Activated CD4-positive, alpha-beta T cell treated with anti-CD3 and anti-CD28 coated beads, Interleukin-2, Interleukin-6, amounts not matched to agents 100 ng/mL and 50 ng/mL, durations not matched to agents 16 hours and 8 hours (primary cell): ENCODE results near the gene VEGFA.

Source experiments
- DNase-seq: peaks from one replicate; pipeline ENCODE4 v3.0.0-alpha.2; 2020

VEGFA gene

DNA sequence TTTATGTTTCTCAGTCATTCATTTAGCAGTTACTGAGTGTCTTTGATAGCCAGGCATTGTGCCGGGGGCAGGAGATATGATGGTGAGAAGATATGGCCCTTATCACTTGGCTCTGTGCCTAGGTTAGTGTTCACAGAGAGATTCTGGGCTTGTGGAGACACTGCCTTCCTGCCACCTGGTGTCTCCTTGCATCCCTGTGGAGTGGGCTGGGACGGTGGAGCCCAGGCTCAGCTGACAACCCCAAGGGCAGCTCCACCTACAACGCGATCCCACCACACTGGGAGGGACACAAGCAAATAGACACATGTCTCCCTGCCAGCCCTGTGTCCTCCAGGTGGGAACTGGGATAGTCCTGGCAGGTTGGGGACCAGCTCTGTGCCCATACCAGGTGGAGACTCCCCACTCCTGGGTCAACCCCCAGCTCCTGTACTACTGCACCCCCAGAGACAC, 30.3 kb upstream of the VEGFA start:
- no peak for DNase-seq

DNA sequence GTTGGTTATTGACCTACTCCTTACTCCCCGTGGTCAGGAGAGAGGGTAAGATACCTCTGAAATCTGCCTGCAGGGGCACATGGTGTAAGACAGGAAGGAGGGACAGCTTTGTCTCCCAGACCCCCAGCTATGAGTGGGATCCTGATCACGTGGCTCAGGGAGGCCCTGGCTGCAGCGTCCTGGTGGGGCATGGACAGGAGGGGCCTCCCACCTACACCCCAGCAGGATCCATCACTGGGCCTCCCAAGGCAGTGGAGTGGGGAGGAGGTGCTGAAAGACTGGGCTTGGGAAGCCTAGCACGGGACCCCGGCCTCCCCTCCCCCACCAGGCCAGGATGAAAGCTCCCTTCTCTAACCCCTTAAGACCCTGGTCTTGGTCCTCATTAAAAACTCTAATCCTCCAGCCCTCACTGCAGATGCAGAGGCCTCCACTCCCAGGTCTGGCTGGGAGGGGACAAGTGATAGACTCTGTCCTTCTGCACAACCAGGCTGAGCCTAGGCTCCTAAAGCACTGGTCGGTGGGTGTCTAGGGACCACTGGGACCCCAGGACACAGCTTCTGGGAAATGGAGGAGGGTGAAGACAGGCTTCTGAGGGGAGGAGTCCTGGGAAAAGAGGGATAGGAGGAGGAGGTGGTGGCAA, 29.6 kb upstream of the VEGFA start:
- DNase-seq = no peak

DNA sequence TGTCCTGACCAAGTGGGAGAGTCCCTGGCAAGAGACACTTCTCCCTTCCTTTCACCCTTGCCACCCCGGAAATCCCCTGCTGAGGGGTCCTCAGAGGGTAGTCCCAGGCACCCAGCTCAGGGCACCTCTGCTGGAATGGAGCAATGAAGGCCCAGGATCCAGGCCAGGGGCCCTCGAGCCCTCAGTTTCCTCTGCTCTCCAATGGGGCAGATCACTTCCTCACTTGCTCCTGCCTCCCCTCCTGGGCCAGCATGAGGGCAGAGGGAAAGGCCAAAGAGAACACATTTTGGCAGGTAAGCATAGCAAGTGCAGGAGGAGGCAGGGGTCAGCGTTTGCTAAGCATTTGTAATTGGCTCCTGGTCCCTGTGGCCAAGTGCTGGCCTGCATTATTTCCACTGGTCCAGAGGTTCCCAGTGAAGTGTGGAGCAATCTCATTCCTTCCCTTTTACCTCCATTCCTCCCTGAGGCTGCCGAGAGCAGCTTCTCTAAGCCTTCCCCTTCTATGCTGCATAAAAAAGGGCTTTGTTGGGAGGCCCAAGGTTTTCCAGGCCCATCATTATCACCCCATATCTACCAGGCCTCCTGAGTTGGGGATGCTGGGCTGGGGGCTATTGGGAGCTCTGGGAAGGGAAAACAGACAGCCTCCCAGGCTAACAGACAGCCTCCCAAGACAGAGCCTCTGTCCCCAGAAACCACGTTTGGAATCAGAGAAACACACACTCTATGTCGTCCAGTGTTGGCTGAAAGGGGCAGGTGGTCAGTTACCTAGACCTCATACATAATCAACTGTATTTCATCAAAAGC, 28.8 kb upstream of the VEGFA start:
- no peak for DNase-seq

DNA sequence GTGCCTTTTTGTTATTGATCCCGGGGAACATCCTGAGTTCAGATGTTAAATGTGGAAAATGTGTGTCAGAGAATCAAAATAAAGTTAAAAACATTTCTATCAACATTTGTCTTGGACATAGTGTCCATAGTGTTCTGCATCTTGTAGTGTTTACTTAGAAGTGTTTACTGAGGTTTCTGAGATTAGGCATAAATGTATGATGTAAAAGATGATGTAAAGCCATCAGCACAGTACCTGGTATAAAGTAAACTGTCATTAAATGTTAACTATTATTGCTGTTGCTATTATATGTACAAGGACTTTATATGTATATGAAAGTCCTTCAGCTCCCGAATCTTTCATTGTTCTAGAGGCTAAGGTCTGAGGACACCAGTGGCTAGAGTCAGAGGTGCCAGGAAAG, 28.2 kb upstream of the VEGFA start:
- no peak for DNase-seq

DNA sequence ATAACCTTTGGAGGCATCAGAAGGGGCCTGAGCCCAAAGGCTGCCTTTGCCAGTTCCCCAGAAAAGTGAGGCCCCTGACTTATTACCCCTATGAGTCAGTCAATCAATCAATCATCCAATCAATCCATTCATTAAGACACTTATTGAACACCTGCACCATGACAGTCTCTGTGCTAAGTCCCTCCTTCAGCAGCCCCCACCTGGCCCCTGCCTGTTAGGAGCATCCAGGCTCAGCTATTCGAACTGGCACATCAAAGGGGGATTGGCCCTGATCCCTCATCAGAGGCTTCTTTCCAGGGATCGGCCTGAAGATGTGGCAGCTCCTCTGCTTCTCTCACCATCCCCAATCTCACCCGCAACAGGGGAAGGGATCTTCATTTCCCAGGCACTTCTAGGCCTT, 27.7 kb upstream of the VEGFA start:
- no peak for DNase-seq

DNA sequence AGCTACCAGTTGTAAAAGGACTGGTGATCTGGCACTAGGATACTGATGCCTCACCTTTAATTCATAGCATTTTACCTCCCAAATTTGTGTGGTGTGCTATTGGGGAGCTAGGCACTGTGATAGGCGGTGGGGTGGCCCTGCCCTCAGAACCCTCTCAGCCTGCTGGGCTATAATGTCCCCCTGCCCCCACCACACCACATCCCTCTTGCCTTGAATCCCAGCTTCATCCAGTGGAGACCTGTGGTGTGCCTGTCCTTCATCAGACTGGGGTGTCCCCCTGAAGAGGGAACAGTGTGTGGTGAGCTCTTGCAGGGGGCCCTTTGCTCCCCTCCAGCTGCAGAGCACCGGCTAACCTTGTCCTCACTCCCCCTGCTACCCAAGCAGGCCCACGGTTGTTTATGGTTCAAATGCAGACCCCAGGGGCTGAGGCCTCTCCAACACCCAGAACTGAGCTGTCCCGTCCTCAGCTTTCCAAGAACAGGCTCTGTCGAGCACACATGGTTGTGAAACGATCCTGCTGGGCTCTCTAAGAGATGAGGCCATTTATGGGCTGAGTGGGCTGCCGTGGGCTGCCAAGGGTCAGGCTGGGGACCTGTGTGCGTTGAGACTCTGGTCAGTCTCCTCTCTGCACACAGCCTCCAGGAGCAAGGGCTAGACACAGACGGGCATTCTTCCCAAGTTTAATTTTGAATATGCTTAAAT, 26.9 kb upstream of the VEGFA start:
- DNase-seq = no peak

DNA sequence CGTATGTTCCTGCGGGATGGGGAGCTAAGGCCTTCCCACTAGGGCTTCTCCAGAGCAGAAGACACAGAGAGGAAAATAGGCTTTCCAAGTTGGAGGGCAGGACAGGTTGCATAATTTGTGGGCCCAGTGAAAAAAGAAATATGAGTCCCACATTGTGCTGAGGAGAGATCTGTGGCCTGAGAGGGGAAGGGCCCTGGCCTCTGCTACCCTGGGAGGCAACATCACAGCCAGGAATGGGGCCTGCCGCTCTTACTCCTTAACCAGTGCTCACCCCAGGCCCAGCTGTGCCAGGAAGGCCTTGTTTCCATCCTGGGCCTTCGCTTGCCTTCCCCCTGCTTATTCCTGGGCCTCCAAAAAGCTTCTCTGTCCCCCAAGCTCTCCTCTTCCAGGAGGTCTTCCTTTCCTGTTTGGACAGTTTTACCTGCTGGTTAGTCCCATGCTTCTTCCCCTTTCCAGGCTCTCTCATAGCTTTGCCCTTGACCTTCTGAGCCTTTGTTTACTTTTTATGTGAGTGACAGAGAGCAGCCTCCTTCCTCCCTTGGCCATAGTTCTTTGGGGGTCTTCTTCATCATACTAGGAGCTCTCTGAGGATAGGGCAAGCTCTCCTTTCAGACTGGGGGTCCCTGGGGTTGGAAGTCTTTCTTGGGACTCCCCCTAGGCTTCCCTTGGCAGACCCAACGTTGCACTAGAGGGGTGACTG, 26.2 kb upstream of the VEGFA start:
- no peak for DNase-seq

DNA sequence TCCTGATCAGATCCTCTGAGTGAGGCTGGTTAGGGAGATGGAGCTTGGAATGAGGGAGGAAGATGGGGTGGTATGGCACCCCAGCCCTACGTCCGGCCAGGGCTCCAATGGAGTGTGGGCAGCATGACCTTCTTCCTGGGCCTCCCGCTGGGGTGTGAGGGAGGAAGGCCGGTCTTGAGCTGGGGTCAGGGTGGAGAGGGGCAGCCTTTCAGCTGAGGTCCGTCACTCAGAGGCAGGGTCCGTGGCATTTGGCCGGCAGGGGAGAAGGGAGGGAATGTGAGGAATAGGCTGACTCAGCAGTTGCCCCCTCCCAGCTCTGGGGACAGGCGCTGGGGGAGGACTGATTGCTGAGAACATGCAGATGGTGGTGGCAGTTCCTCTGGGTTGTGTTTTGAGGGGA, 25.5 kb upstream of the VEGFA start:
- DNase-seq = no peak

DNA sequence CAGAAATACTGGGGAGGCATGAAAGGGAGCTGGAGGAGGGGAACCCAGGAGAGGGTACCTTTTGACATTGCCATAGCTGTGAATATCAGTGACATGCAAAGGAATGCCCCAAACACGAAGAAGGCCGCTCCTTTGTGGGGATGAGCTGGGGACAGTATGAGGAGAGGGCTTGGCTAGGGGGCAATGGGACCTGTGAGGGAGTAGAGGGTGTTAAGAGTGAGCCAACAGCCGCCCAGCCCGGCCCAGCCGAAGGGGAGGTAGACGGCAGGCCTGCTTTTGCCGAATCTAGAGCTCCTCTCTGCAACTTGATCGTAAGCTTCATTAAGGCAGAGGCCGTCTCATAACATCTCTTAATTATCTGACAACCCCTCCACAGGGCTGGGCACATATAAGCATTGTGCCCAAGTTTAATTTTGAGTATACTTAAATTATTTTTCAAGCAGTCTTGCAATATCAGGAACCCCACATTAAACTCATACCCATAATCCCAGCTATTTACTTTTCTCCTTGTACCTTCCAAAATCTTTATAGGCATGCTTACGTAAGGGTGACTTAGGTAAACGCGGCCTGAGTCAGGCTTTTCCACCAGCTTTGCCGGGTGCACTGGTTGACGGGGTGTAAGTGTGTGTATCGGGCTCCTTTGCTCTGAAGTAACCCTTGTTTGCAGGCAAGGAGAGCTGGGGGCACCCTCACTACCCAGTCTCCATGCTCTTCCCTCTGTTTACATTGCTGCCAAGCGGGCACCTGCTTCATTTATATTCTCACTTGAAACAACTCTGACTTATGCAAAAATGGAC, 24.9 kb upstream of the VEGFA start:
- no peak for DNase-seq

DNA sequence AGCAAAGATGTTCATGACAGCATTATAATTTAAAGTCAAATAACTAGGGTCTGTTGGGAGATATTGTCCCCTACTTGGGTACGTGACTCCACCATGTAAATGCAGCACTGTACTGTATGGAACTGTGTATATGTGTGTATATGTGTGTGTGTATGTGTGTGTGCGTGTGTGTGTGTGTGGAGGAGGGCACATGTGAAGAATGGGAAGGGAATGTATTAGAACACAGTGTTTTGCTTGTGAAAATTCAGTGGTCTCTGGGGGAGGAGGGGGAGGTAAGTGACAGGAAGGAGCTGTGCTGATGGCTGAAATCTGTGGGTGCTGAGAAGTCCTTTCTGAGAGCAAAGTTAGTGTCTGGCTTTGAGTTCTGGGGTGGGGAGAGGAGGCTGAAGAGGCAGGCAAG, 23.9 kb upstream of the VEGFA start:
- DNase-seq = no peak

DNA sequence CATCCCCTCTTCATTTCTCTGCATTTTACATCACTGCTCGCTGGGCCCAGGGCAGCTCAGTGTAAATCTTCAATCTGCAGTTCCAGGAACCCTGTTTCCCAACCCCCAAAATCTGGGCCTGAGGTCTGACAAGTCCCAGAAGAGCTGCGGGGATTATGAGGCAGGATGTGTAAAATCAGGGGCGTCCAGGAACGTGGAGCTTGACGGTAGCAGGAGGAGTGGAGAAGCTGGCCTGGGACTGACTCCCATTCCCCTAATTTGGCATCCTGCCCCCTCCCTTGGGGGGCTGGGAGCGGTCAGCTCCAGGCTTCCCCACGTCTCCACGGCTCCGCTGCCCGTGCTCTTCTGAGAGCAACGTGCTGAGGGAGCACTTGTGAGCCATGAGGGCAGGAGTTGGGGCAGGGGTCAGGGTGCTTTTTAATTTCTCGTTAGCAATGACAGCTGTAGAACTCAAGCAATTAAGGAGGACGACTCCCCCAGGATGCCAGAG, 23.4 kb upstream of the VEGFA start:
- no peak for DNase-seq

DNA sequence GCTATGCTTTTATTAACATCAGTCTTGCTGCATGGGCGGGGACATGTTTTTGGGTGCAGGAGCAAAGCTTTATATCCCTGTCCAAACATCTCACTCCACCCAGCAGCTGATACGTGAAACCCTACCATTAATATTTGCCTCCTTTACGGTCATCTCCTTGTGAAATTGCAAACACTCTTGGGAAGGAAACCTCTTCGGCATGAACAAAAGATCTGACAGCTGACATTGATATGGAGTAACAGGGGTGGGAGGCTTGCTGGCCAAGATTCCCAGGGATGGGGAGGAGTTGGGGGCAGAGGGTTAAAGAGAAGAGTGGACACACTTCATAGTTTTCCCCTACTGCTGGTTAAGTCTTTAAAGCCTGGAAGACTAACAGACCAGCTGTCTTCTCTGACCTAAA, 22.2 kb upstream of the VEGFA start:
- DNase-seq = no peak

DNA sequence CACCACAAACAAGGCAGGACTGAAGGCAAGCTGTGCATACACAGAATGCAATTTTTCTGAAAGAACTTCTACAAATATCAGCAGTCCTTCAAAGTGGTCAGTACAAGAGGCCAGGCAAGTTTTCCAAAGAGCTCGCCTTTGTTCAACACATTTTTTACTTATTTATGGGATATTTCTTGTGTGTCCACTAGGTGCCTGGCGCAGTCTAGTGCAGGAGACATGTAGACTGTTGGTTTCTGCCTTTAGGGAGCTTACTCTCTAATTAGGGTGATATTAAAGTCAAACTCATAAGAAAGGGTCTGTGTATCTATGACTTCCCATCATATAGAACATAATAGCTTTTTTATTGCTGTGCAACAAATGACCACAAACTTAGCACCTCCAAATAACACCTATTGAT, 21.2 kb upstream of the VEGFA start:
- DNase-seq = no peak

DNA sequence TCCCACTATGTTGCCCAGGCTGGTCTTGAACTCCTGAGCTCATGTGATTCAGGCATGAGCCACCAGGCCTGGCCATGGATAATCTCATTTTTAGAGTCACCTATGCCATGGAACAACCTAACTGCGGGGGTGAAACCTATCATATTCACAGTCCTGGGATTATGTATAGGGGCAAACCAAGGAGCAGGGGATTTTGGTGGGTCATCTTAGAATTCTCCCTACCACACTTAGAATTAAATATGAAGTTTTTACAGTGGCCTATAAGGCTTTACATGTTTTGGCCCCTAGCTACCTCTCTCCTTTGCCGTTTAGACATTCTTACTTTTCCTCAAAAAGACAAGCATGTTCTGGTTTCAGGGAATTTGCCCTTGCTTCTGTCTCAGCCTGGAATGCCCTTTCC, 20.6 kb upstream of the VEGFA start:
- DNase-seq = no peak

DNA sequence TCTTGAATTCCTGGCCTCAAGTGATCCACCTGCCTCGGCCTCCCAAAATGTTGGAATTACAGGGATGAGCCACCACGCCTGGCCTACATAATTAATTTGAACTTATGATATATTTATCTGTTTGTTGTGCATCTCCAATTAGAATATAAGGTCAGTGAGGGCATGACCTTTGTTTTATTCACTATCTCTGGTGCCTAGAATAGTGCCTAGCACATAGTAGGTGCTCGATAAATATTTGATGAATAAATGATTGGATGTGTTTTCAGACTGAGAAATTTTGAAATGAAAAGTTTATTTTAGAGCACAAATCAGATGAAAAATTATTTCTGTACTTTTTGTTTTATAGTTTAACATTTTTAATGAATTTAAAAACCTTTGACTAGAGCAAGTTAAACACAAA, 19.4 kb upstream of the VEGFA start:
- no peak for DNase-seq

DNA sequence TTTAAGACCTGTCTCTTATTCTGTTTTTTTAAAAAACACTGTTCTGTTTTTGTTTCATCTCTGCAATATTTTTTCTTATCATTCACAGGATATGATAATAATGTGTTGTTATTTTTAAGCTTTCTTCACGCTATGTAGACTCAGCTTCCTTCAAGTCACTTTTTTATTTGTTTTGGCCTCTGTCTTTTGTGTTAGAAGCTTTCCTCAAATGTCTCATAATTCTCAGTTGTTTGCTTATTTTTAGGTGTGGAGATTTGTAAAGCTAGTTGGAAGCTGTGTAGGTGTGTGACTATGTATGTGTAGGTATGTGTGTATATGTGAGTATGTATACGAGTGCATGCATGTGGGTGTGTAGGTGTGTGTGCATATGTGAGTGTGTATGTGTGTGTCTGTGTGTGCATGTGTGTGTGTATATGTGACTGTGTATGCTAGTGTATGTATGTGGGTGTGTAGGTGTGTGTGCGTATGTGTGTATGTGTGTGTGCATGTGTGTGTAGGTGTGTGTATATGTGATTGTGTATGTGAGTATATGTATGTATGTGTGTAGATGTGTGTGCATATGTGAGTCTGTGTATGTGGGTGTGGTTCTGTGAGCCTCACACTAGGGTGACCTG, 16.3 kb upstream of the VEGFA start:
- DNase-seq = no peak

DNA sequence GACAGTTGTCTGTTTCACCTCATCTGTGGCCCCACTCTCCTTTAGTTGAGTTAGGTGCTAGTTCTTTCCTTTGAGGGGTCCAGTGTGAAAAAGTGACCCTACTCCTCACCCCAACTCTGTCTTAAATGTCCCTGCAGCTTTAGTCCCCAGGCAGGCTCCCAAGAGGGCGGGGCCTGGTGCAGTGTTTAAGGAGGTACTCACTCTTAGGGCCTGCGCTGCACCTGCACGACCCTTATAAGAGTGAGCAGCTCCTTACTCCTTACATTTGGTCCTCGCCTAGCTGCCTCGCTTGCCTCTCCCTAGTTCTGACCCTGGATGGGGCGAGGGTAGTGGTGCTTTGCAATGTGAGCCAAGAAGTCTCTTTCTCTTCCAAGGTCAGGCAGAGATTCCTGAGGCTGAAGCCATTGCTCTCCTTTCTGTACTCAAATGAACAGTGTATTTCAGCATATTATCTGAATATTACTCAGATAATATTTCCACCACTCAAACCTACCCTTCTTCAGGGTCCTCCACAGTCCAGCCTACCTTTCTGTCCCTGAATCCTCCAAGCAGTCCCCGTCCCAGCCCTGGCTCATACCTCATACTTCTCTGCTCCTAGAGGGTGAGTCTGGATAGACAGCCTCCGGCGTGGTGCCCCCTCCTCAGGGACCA, 11.9 kb upstream of the VEGFA start:
- no peak for DNase-seq

DNA sequence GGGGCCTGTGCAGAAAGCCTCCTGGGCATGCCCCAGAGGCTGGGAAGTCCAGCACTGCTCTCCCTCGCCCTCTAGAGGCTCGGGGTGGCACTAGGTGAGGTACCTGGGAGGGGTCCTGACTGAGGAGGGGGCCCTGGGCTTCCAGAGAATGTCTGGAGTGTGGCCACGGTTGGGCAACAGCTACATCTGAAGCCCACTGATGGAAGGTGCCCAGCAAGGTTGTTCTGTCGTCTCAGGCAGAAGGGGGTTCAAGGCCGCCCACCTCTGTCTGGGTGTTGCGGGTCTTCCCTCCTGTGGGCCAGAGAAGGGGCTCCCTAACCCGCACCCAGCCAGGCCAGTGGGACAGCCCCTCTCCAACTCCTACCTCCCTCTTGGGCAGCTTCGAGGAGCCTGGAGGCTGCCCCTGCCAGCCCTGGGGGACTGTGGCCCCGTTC, 11.4 kb upstream of the VEGFA start:
- peak; percentile 20 for DNase-seq

DNA sequence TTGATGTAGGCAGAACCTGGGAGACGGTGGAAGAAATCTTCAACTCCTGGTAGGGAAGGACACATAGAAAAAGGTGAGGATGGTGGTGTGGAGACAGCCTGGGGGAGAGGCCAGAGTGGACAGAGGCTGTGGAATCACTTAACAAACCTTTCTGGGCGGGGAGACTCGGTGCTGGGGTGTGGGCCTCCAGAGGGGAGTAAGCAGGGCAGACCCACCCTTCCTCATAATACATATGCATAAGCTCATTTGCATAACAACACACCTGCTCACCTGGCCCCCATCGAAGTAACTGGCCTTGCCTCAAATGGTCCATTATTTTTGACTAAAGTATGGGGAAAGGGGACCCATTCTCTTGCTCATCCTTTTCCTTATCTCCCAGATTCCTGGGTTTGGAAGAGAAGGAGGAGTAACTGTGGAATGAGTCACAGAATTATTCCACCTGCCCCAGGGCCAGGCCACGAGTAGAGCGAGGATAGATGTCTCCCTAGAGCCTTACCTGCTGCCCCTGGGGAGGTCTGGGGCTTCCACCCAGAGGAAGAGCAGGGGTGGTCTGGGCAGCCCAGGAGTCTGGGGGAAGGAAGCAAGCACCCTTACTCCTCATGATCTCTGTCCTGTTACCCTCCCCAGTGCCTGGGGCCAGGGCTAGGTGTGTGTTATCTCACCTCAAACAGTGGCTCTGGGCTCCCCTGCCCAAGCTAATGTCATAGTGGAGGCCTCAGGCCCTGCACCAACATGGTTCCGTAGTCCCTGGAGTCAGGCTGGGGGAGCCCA, 10.7 kb upstream of the VEGFA start:
- no peak for DNase-seq

DNA sequence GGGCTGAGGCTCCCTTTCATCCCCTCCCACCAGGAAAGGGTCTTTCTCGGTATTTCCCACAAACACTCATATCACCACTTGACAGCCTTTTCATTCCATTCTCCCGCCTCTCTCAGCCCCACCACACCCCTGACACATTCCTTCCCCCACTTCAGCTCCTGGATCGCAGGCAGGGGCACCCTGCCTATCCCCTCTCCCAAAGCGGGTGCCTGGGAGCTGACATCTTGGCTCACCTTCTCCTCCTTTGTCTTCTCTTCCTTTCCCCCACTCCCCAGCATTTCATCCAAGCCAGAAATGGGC, 10.2 kb upstream of the VEGFA start:
- DNase-seq = no peak
